ENCODE data around the gene RAPGEF4. TPM values are rescaled to one million over a fixed set of nuclear protein-coding genes. Genes with fewer than 3 reads are reported as not detected.

RAPGEF4 gene
- total and polyA plus RNA-seq, 9 of the 15 experiments (the other 6 are each of a cell fraction or from before 2014, with no cell fraction given) = 0.04 to 0.33 (median 0.13) TPM; not detected in 6

- H3K4me3 ChIP-seq = no peak overlapping the region
- in situ Hi-C loops (cut with MboI) (no loop called here), intact Hi-C loops (cut with micrococcal nuclease) (no loop called here)
- TF ChIP-seq, protein P1, sequence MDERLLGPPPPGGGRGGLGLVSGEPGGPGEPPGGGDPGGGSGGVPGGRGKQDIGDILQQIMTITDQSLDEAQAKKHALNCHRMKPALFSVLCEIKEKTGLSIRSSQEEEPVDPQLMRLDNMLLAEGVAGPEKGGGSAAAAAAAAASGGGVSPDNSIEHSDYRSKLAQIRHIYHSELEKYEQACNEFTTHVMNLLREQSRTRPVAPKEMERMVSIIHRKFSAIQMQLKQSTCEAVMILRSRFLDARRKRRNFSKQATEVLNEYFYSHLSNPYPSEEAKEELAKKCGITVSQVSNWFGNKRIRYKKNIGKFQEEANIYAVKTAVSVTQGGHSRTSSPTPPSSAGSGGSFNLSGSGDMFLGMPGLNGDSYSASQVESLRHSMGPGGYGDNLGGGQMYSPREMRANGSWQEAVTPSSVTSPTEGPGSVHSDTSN (CRISPR knock-in tag; IDR thresholded peaks at IDR 0.05; ENCODE audit: low read depth) = no peak
- TF ChIP-seq, protein P1 (tag; conservative IDR thresholded peaks at IDR 0.05; ENCODE audit: low read depth) = no peak
- TF ChIP-seq ZFP1 (CRISPR knock-in tag; IDR thresholded peaks at IDR 0.05) (no peak), IRF2 (CRISPR knock-in tag; IDR thresholded peaks at IDR 0.05) (no peak), ZBTB9 (CRISPR knock-in tag; IDR thresholded peaks at IDR 0.05) (no peak), ZNF586 (CRISPR knock-in tag; conservative IDR thresholded peaks at IDR 0.05) (no peak), E4F1 (CRISPR knock-in tag; IDR thresholded peaks at IDR 0.05; ENCODE audit: borderline replicate concordance) (no peak), HNRNPH1 (optimal IDR thresholded peaks at IDR 0.05; ENCODE audit: low read depth, low read length) (no peak), CBX8 (IDR thresholded peaks at IDR 0.05; ENCODE audit: borderline replicate concordance, extremely low read depth, low read depth, low read length, poor library complexity, severe bottlenecking) (no peak), DLX4 (CRISPR knock-in tag; IDR thresholded peaks at IDR 0.05) (no peak), ZNF274 (IDR thresholded peaks at IDR 0.05; ENCODE audit: borderline replicate concordance, low read depth, low read length) (no peak)
- POLR2A ChIA-PET = interaction anchor here (0.9 kb wide), 1 partner anchor 73 kb away, joined by 3 read pairs; no protein-coding TSS in a partner anchor
- CTCF ChIA-PET (ENCODE audit: low intra/inter-chr PET ratio) = no interaction called here
- no peak for ATAC-seq
- no peak overlapping the region for H3K27ac ChIP-seq (ENCODE audit: extremely low read depth, low read depth, low read length)
- H3K4me2 ChIP-seq (ENCODE audit: insufficient read depth, low read length) = no peak overlapping the region
- no peak for DNase-seq (ENCODE audit: extremely low read depth in 1 of 4, low spot score in 3 of 4)
- H3K9me3 ChIP-seq (replicated peaks; ENCODE audit: control insufficient read depth, insufficient read depth, low read depth, low read length) = no peaks in the 10 kb centered on the region
- H3K36me3 ChIP-seq (ENCODE audit: control insufficient read depth, insufficient read depth, low read length) = no peaks in the 10 kb centered on the region
- H3K27me3 ChIP-seq (ENCODE audit: control insufficient read depth in 2 of 2, insufficient read depth in 2 of 2, low read length in 2 of 2) = peaks cover 9 to 27% of the 10 kb centered on the region in 2 experiments
- no peaks in the 10 kb centered on the region for H3K4me1 ChIP-seq (replicated peaks in 1 of 2; ENCODE audit: control insufficient read depth in 2 of 2, insufficient read depth in 2 of 2, low read length in 2 of 2)
- H3K9me1 ChIP-seq (ENCODE audit: control insufficient read depth, insufficient read depth, low read length) = no peaks in the 10 kb centered on the region
- WGBS (ENCODE audit: insufficient coverage, low coverage, missing lambda C conversion rate) = 0% methylated on average over 7 of the region's 7 CpGs
- no peaks in the 10 kb centered on the region for H4K20me1 ChIP-seq (replicated peaks; ENCODE audit: control insufficient read depth, insufficient read depth, low read length)
- H2AFZ ChIP-seq (ENCODE audit: low read depth, low read length) = no peak overlapping the region
- H3K9ac ChIP-seq (ENCODE audit: insufficient read depth in 1 of 2, low read depth in 2 of 2, low read length in 2 of 2) = no peak overlapping the region
- no peak for FAIRE-seq
- no TSS peak for BruUV-seq (replicated peaks)
- H3K79me2 ChIP-seq (ENCODE audit: control insufficient read depth, insufficient read depth, low read length) = no peaks in the 10 kb centered on the region
Measured at GRCh38 chr2:172991031-172991430, 255.4 kb downstream of the RAPGEF4 start.

All from K562 (cell line).